Loucy (cell line): ENCODE data around the gene KRTAP19-8.

ENCODE experiments used
- EZH2phosphoT487 ChIP-seq: fragments of 200-600 bp; IDR thresholded peaks from 2 replicates; pipeline ENCODE4 v1.6.1; 2018; ENCODE audit warnings: antibody characterized with exemption, mild to moderate bottlenecking, moderate library complexity, borderline replicate concordance
- TF ChIP-seq, protein P1 (sequence below): fragments of 200-600 bp; sonication (generic); conservative IDR thresholded peaks from 2 replicates; pipeline ENCODE4 v1.5.1; 2014; ENCODE audit warnings: mild to moderate bottlenecking, antibody characterized with exemption, low read length

- TF ChIP-seq, protein P1, sequence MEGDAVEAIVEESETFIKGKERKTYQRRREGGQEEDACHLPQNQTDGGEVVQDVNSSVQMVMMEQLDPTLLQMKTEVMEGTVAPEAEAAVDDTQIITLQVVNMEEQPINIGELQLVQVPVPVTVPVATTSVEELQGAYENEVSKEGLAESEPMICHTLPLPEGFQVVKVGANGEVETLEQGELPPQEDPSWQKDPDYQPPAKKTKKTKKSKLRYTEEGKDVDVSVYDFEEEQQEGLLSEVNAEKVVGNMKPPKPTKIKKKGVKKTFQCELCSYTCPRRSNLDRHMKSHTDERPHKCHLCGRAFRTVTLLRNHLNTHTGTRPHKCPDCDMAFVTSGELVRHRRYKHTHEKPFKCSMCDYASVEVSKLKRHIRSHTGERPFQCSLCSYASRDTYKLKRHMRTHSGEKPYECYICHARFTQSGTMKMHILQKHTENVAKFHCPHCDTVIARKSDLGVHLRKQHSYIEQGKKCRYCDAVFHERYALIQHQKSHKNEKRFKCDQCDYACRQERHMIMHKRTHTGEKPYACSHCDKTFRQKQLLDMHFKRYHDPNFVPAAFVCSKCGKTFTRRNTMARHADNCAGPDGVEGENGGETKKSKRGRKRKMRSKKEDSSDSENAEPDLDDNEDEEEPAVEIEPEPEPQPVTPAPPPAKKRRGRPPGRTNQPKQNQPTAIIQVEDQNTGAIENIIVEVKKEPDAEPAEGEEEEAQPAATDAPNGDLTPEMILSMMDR: no peak
- TF ChIP-seq EZH2phosphoT487: no peak
Measured at GRCh38 chr21:31078796-31079195, 40.5 kb upstream of the KRTAP19-8 start.
